OCI-LY7 (cell line): ENCODE data around the gene CTNNA1. TPM values are rescaled to one million over a fixed set of nuclear protein-coding genes. Genes with fewer than 3 reads are reported as not detected.
"Not testable (repeated sequence)": the region's sequence is repeated elsewhere in the genome, so short reads cannot be mapped to it uniquely, and the experiment has no call there.

Experiments used
- Bru-seq: library from RNA; stranded (reverse); fragments of 400-500 nt; gene quantifications from one replicate; lab custom pipeline; 2021; lab: Mats Ljungman, UMichigan
- BruChase-seq, 2 experiments: library from RNA; stranded (reverse); fragments of 400-500 nt; gene quantifications; one replicate each; lab custom pipeline; 2021; lab: Mats Ljungman, UMichigan
- BruUV-seq: library from RNA; stranded (reverse); fragments of 400-500 nt; replicated peaks from 2 replicates; lab custom pipeline; 2021; lab: Mats Ljungman, UMichigan
- CTCF ChIA-PET: fragments of 300-600 bp; sonication (Branson Sonifier 250); formaldehyde crosslinking; loops from one replicate; lab custom pipeline; 2022; ENCODE audit warnings: antibody characterized with exemption; ENCODE audit not compliant: unreplicated experiment; lab: Charles Lee
- POLR2A ChIA-PET: fragments of 300-600 bp; sonication (Branson Sonifier 250); formaldehyde crosslinking; loops from one replicate; lab custom pipeline; 2022; ENCODE audit warnings: antibody characterized with exemption; lab: Charles Lee
- DNase-seq: peaks from one replicate; pipeline ENCODE4 v3.0.0-alpha.2; 2015; ENCODE audit warnings: low spot score
- H2AFZ ChIP-seq: fragments of 200-600 bp; sonication (generic), shearing (Covaris generic); 2 replicates; pipeline ENCODE4 v1.6.1; 2014; ENCODE audit warnings: mild to moderate bottlenecking, antibody characterized with exemption, low read length, moderate library complexity
- H3K27ac ChIP-seq: fragments of 200-600 bp; sonication (generic); 2 replicates; pipeline ENCODE4 v1.5.1; 2014; ENCODE audit warnings: mixed run types, low read depth, mild to moderate bottlenecking, moderate library complexity, low read length, inconsistent platforms; ENCODE audit not compliant: poor library complexity, severe bottlenecking
- H3K36me3 ChIP-seq: fragments of 200-600 bp; sonication (generic); 2 replicates; pipeline ENCODE4 v1.6.1; 2014; ENCODE audit warnings: mild to moderate bottlenecking, antibody characterized with exemption, low read length, moderate library complexity, mixed read lengths; ENCODE audit not compliant: insufficient read depth
- H3K4me1 ChIP-seq: fragments of 200-600 bp; sonication (generic); 2 replicates; pipeline ENCODE4 v1.5.1; 2014; ENCODE audit warnings: mild to moderate bottlenecking, low read length; ENCODE audit not compliant: insufficient read depth, poor library complexity, severe bottlenecking
- H3K4me2 ChIP-seq: fragments of 200-600 bp; sonication (generic); 2 replicates; pipeline ENCODE4 v1.6.1; 2014; ENCODE audit warnings: mild to moderate bottlenecking, low read length
- H3K4me3 ChIP-seq: fragments of 200-600 bp; sonication (generic); 2 replicates; pipeline ENCODE4 v1.5.1; 2014; ENCODE audit warnings: mild to moderate bottlenecking, low read depth, low read length; ENCODE audit not compliant: poor library complexity, severe bottlenecking
- H3K79me2 ChIP-seq: fragments of 200-600 bp; sonication (generic); 2 replicates; pipeline ENCODE4 v1.6.1; 2016; ENCODE audit warnings: low read depth, mild to moderate bottlenecking, low read length, moderate library complexity, mixed read lengths; ENCODE audit not compliant: insufficient read depth
- H3K9me2 ChIP-seq: fragments of 200-600 bp; sonication (generic); 2 replicates; pipeline ENCODE4 v1.6.1; 2016; ENCODE audit warnings: mild to moderate bottlenecking, low read length, mixed read lengths; ENCODE audit not compliant: insufficient read depth
- H3K9me3 ChIP-seq: fragments of 200-600 bp; sonication (generic); 2 replicates; pipeline ENCODE4 v1.6.1; 2014; ENCODE audit warnings: mild to moderate bottlenecking, mixed run types, low read length, mixed read lengths
- H4K20me1 ChIP-seq: fragments of 200-600 bp; sonication (generic); 2 replicates; pipeline ENCODE4 v1.6.1; 2014; ENCODE audit warnings: mild to moderate bottlenecking, antibody characterized with exemption, low read length, moderate library complexity, mixed read lengths; ENCODE audit not compliant: insufficient read depth
- CTCF ChIP-seq: fragments of 200-600 bp; sonication (generic); conservative IDR thresholded peaks from 2 replicates; pipeline ENCODE4 v1.5.1; 2014; ENCODE audit warnings: mild to moderate bottlenecking, antibody characterized with exemption, low read length, moderate library complexity, mixed read lengths
- EZH2phosphoT487 ChIP-seq: fragments of 200-600 bp; sonication (generic); IDR thresholded peaks from 2 replicates; pipeline ENCODE4 v1.6.1; 2018; ENCODE audit warnings: low read depth, borderline replicate concordance, mild to moderate bottlenecking, mixed run types, antibody characterized with exemption, low read length, moderate library complexity, mixed read lengths
- intact Hi-C: fragments of 100-400 bp; cut with micrococcal nuclease; formaldehyde crosslinking; loops from one replicate; pipeline ENCODE4 v1.10.0; 2022; ENCODE audit not compliant: unreplicated experiment
- long read RNA-seq: library from polyadenylated mRNA; stranded (forward); transcript quantifications from one replicate; pipeline ENCODE4 v2.0.0, GENCODE V29; 2022
- total RNA-seq, 2 experiments: library from RNA; depleted of rRNA in 1 of 2; stranded (reverse); fragments of >200 nt in 1 of 2; shearing (Covaris generic) in 1 of 2; gene quantifications; 2 replicates each; pipeline ENCODE4 v1.2.3, GENCODE V29; 2014 to 2022

CTNNA1 gene
- total RNA-seq (2014; rRNA removed; shearing (Covaris generic)) = 42.7 and 45.0 TPM in 2 replicates
- total RNA-seq (2022) = 39.0 and 40.4 TPM in 2 replicates
- Bru-seq, nascent RNA = percentile 54 among the genes with signal in this experiment
- percentile 55 among the genes with signal in this experiment for BruChase-seq, experiment 1, labeled RNA remaining after a 6-hour chase
- percentile 49 among the genes with signal in this experiment for BruChase-seq, experiment 2, labeled RNA remaining after a 2-hour chase
- long read RNA-seq, transcript CTNNA1-201 (18 exons, 3,756 nt) = major isoform, 18 of 50 reads
- long read RNA-seq, partial matches to known transcripts = 24 of 50 reads
- long read RNA-seq, other reads (novel, unspliced or antisense) = 8 of 50 reads

- no TSS peak for BruUV-seq
- peaks cover 15% of the 10 kb centered on the region for H3K4me1 ChIP-seq
- peak; percentile 70 for DNase-seq
- no peaks in the 10 kb centered on the region for H3K36me3 ChIP-seq
- intact Hi-C loops = no loop called here
- peaks cover 3% of the 10 kb centered on the region; the same call in 1 of the 2 replicates for H3K79me2 ChIP-seq
- POLR2A ChIA-PET = no interaction called here
- H3K4me3 ChIP-seq = peak within 1 kb of the TSS; percentile 90
- H3K9me3 ChIP-seq = no peaks in the 10 kb centered on the region
- H3K4me2 ChIP-seq = peak within 1 kb of the TSS; percentile 85
- H2AFZ ChIP-seq = peak within 1 kb of the TSS; percentile 88
- no peaks in the 10 kb centered on the region; the same call in 1 of the 2 replicates for H4K20me1 ChIP-seq
- no peaks in the 10 kb centered on the region for H3K9me2 ChIP-seq
- CTCF ChIA-PET = no interaction called here
- no peak within 1 kb of the TSS for H3K27ac ChIP-seq
- TF ChIP-seq CTCF (no peak), EZH2phosphoT487 (no peak)
Observed at GRCh38 chr5:138752951-138753793, at the start of gene CTNNA1. TSS of gene CTNNA1 (plus strand) at chr5:138753425. CDS start at chr5:138781925, 28,500 bp downstream.

DNA sequence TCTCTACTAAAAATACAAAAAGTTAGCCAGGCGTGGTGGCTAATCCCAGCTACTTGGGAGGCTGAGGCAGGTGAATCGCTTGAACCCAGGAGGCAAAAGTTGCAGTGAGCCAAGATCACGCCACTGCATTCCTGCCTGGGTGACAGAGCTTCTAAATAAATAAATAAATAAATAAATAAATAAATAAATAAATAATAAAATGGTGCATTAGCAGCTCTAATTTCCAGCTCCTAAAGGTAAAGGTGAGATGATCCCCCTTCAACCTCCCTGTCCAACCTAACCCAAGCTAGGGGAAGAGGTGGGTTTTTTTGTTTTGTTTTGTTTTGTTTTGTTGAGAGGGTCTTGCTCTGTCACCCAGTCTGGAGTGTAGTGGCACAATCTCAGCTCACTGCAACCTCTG, 49.4 kb upstream of the CTNNA1 start:
- CTCF ChIA-PET, H3K4me1 ChIP-seq, H3K9me2 ChIP-seq, H4K20me1 ChIP-seq, H3K27ac ChIP-seq, DNase-seq, H3K4me2 ChIP-seq, H3K79me2 ChIP-seq, H3K9me3 ChIP-seq, intact Hi-C loops, BruUV-seq, H2AFZ ChIP-seq, H3K36me3 ChIP-seq, H3K4me3 ChIP-seq: not testable (repeated sequence)
- POLR2A ChIA-PET = interaction anchor here (1.2 kb wide), 1 partner anchor 12 kb away, joined by 4 read pairs; no protein-coding TSS in a partner anchor

DNA sequence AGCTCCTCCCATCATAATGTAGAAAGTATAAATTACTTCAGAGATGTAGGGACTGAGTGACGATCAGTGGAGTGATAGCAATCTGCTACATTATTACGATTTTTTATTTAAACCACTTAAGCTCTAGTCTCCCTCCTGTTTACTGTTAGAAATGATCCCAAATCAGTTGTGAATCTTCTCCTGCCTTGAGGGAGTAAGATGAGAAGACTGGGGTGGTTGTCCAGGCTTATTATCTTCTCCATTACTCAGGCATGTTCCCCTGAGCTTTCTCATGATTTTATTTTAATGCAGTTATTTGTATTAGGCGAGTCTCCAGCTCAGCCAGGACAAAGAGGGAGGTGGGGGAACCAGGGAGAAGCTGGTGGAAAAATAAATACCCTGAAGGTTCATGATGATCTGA, 48.2 kb upstream of the CTNNA1 start:
- H3K79me2 ChIP-seq = no peaks in the 10 kb centered on the region
- DNase-seq = no peak
- H3K9me2 ChIP-seq = no peaks in the 10 kb centered on the region
- H3K27ac ChIP-seq = no peak overlapping the region
- CTCF ChIA-PET = no interaction called here
- H4K20me1 ChIP-seq = no peaks in the 10 kb centered on the region
- POLR2A ChIA-PET = interaction anchor here (0.6 kb wide), 1 partner anchor 34 kb away, joined by 3 read pairs; no protein-coding TSS in a partner anchor
- no peak overlapping the region for H3K4me3 ChIP-seq
- no peak overlapping the region for H2AFZ ChIP-seq
- H3K4me1 ChIP-seq = no peaks in the 10 kb centered on the region
- no peak for TF ChIP-seq CTCF
- TF ChIP-seq EZH2phosphoT487 = no peak
- no peak overlapping the region for H3K4me2 ChIP-seq
- intact Hi-C loops = no loop called here
- H3K9me3 ChIP-seq = no peaks in the 10 kb centered on the region
- H3K36me3 ChIP-seq = no peaks in the 10 kb centered on the region
- BruUV-seq = no TSS peak
